ENCODE data around the gene SGO1.
"Not testable (repeated sequence)": the region's sequence is repeated elsewhere in the genome, so short reads cannot be mapped to it uniquely, and the experiment has no call there.

The SGO1 gene

DNA sequence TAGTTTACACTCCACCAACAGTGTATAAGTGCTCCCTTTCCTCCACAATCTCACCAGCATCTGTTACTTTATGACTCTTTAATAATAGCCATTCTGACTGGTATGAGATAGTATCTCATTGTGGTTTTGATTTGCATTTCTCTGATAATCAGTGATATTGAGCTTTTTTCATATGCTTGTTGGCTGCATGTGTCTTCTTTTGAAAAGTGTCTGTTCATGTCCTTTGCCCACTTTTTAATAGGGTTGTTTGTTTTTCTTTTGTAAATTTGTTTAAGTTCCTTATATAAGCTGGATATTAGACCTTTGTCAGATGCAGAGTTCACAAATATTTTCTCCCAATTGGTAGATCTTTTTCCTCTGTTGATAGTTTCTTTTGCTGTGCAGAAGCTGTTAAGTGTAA lies 19.9 kb upstream of the SGO1 start:
- not testable (repeated sequence) for H3K9me3 ChIP-seq (ENCODE audit: control insufficient read depth, low read length); H3K36me3 ChIP-seq (ENCODE audit: control insufficient read depth, insufficient read depth, low read length); H3K27ac ChIP-seq (ENCODE audit: insufficient read depth, low read length, poor library complexity, severe bottlenecking); H3K4me1 ChIP-seq (ENCODE audit: control insufficient read depth, insufficient read depth, low read length, poor library complexity, severe bottlenecking); H3K4me3 ChIP-seq (ENCODE audit: insufficient read depth, low read depth, low read length, poor library complexity, severe bottlenecking); DNase-seq; H3K27me3 ChIP-seq (replicated peaks; ENCODE audit: control insufficient read depth, insufficient read depth, low read length, poor library complexity, severe bottlenecking)

DNA sequence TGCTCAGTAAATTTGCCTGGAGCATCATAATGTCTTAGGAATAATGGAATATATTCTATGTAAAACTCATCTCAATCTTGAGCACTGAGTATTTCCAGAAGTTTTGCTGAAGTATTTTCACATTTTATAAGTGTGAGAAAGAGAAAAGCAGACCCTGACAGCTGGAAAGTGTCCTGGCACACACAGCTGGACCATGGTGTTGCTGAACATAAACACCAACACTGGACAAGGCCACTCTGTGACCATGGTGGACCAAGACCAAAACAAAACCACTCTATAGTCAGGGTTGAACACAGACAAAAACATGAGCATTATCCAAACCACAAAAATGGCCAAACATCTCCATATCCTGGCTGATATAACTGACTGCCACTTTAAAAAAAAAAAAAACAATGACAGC lies 15.1 kb upstream of the SGO1 start:
- Histone ChIP-seq H3K36me3 (ENCODE audit: control insufficient read depth, insufficient read depth, low read length) (no peaks in the 10 kb centered on the region), H3K4me3 (ENCODE audit: insufficient read depth, low read depth, low read length, poor library complexity, severe bottlenecking) (no peak overlapping the region), H3K9me3 (ENCODE audit: control insufficient read depth, low read length) (no peaks in the 10 kb centered on the region), H3K27ac (ENCODE audit: insufficient read depth, low read length, poor library complexity, severe bottlenecking) (no peak overlapping the region), H3K27me3 (replicated peaks; ENCODE audit: control insufficient read depth, insufficient read depth, low read length, poor library complexity, severe bottlenecking) (no peaks in the 10 kb centered on the region), H3K4me1 (ENCODE audit: control insufficient read depth, insufficient read depth, low read length, poor library complexity, severe bottlenecking) (no peaks in the 10 kb centered on the region)
- DNase-seq: no peak

DNA sequence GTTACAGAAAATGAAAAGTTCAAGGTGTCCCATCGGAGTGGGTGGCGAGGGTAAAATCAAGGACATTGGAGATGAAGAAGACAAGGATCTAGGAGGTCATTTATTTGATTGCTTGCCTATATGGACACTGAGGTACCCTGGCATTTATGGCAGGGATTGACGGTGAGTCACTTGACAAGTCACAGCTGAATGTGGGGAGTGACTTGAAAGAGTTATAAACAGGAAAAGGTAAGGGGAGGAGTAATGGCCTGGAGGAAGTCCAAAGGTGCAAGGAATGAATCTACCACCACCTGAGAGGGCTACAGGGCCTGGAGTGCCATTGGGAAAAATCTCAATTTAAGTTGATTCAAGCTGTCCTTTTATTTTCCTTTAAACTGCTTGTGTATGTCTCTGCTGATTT lies 11.8 kb upstream of the SGO1 start:
- H3K4me3 ChIP-seq (ENCODE audit: insufficient read depth, low read depth, low read length, poor library complexity, severe bottlenecking): no peak overlapping the region
- no peak overlapping the region for H3K27ac ChIP-seq (ENCODE audit: insufficient read depth, low read length, poor library complexity, severe bottlenecking)
- H3K36me3 ChIP-seq (ENCODE audit: control insufficient read depth, insufficient read depth, low read length): no peaks in the 10 kb centered on the region
- no peak for DNase-seq
- H3K4me1 ChIP-seq (ENCODE audit: control insufficient read depth, insufficient read depth, low read length, poor library complexity, severe bottlenecking): no peaks in the 10 kb centered on the region
- H3K27me3 ChIP-seq (replicated peaks; ENCODE audit: control insufficient read depth, insufficient read depth, low read length, poor library complexity, severe bottlenecking): no peaks in the 10 kb centered on the region
- H3K9me3 ChIP-seq (ENCODE audit: control insufficient read depth, low read length): no peaks in the 10 kb centered on the region

DNA sequence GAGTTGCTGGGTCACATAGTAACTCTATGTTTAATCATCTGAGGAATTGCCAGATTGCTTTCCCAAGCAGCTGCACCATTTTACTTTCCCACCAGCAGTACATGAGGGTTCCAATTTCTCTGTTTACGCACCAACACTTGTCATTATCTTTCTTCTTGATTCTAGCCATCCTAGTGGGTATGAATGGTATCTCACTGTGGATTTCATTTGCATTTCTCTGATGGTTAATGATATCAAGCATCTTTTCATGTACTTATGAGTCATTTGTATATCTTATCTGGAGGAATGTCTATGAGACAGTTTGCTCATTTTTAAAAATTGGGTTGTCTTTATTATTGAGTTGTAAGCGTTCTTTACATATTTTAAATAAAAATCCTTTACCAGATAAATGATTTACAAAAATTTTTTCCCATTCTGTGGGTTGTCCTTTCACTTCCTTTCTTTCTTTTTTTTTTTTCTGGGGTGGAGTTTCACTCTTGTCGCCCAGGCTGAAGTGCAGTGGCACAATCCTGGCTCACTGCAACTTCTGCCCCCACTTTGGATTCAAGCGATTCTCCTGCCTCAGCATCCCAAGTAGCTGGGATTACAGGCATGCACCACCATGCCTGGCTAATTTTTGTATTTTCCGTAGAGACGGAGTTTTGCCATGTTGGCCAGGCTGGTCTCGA lies 8.9 kb upstream of the SGO1 start:
- H3K27ac ChIP-seq (ENCODE audit: insufficient read depth, low read length, poor library complexity, severe bottlenecking): no peak overlapping the region
- no peaks in the 10 kb centered on the region for H3K27me3 ChIP-seq (replicated peaks; ENCODE audit: control insufficient read depth, insufficient read depth, low read length, poor library complexity, severe bottlenecking)
- H3K36me3 ChIP-seq (ENCODE audit: control insufficient read depth, insufficient read depth, low read length): no peaks in the 10 kb centered on the region
- DNase-seq: no peak
- no peaks in the 10 kb centered on the region for H3K9me3 ChIP-seq (ENCODE audit: control insufficient read depth, low read length)
- H3K4me3 ChIP-seq (ENCODE audit: insufficient read depth, low read depth, low read length, poor library complexity, severe bottlenecking): no peak overlapping the region
- no peaks in the 10 kb centered on the region for H3K4me1 ChIP-seq (ENCODE audit: control insufficient read depth, insufficient read depth, low read length, poor library complexity, severe bottlenecking)

DNA sequence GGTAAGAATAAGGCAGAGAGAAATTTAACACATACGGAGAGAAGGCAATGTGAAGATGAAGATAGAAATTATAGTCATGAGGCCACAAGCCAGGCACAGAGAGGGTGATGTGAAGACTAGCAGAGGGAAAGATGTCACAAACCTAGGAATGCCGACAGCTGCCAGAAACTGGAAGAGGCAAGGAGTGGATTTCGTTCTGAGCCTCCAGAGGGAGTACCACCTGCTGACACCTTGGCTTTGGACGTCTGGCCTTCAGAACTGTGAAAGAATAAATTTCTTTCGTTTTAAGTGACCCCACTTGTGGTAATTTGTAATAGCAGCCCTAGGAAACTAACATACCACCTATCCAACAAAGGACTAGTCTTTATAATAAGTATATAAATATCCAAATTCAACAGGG lies 5.0 kb upstream of the SGO1 start:
- no peaks in the 10 kb centered on the region for H3K36me3 ChIP-seq (ENCODE audit: control insufficient read depth, insufficient read depth, low read length)
- H3K27me3 ChIP-seq (replicated peaks; ENCODE audit: control insufficient read depth, insufficient read depth, low read length, poor library complexity, severe bottlenecking): no peaks in the 10 kb centered on the region
- no peaks in the 10 kb centered on the region for H3K9me3 ChIP-seq (ENCODE audit: control insufficient read depth, low read length)
- no peak for DNase-seq
- no peak overlapping the region for H3K4me3 ChIP-seq (ENCODE audit: insufficient read depth, low read depth, low read length, poor library complexity, severe bottlenecking)
- no peaks in the 10 kb centered on the region for H3K4me1 ChIP-seq (ENCODE audit: control insufficient read depth, insufficient read depth, low read length, poor library complexity, severe bottlenecking)
- no peak overlapping the region for H3K27ac ChIP-seq (ENCODE audit: insufficient read depth, low read length, poor library complexity, severe bottlenecking)

DNA sequence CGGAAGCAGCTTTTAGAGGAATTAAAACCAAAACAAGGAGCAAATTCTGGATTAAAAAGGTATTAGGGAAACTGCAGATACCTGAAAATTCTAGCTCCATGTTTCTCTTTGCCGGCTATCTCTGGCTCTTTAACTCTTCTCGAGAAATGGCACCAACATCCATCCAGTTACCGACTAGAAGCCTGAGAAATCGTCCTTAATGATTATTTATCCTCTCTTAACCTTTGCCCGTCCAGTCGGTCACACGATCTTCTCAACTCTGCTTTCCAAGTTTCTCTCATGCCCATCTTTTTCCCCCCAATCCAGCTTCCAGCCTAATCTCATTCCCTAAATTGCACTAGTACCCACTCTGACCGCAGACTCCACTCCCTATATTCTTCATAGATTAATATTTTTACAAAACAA lies 596 bp upstream of the SGO1 start:
- Histone ChIP-seq H3K27me3 (replicated peaks; ENCODE audit: control insufficient read depth, insufficient read depth, low read length, poor library complexity, severe bottlenecking) (no peaks in the 10 kb centered on the region), H3K36me3 (ENCODE audit: control insufficient read depth, insufficient read depth, low read length) (no peaks in the 10 kb centered on the region), H3K27ac (ENCODE audit: insufficient read depth, low read length, poor library complexity, severe bottlenecking) (peak overlapping the region; percentile 94), H3K9me3 (ENCODE audit: control insufficient read depth, low read length) (no peaks in the 10 kb centered on the region), H3K4me3 (ENCODE audit: insufficient read depth, low read depth, low read length, poor library complexity, severe bottlenecking) (peak overlapping the region; percentile 55), H3K4me1 (ENCODE audit: control insufficient read depth, insufficient read depth, low read length, poor library complexity, severe bottlenecking) (no peaks in the 10 kb centered on the region)
- no peak for DNase-seq

DNA sequence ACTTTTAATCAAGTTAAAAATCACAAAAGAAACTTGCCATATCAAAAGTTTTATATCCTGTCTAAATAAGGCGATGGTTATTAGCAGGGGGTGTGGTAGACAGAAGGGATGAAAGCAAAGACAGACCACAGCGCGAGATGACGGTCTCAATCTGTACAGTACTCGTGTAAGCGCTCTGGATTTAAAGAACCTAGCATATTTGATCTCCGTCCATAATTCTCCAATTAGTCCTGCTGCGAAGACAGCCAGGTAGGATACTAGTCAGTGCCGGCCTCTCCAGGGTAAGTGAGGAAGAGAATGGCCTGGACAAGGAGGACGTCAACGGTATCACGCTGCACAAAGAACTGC lies 701 bp downstream of the SGO1 start:
- Histone ChIP-seq H3K4me3 (ENCODE audit: insufficient read depth, low read depth, low read length, poor library complexity, severe bottlenecking) (peak overlapping the region; percentile 76), H3K9me3 (ENCODE audit: control insufficient read depth, low read length) (no peaks in the 10 kb centered on the region), H3K27me3 (replicated peaks; ENCODE audit: control insufficient read depth, insufficient read depth, low read length, poor library complexity, severe bottlenecking) (no peaks in the 10 kb centered on the region), H3K27ac (ENCODE audit: insufficient read depth, low read length, poor library complexity, severe bottlenecking) (peak overlapping the region; percentile 55), H3K36me3 (ENCODE audit: control insufficient read depth, insufficient read depth, low read length) (no peaks in the 10 kb centered on the region), H3K4me1 (ENCODE audit: control insufficient read depth, insufficient read depth, low read length, poor library complexity, severe bottlenecking) (no peaks in the 10 kb centered on the region)
- DNase-seq: no peak

DNA sequence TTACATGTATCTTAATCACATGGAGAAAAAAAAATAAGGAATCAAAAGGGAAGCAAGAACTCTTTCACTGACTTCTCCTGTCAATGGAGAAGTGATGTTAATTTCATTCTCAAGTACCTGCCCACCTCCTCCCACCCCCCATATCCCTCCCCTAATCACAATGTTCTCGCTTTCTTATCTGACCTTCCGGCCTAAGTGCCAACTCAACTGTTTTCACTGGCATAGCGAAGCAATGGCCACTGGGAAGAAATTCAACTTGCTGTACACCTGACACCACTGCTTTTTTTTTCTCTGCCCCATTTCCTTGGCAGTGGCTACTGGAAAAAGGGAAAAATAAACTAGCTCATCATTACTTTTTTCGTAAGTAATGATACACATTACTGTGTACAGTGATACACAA lies 3.8 kb downstream of the SGO1 start:
- no peak for DNase-seq
- Histone ChIP-seq H3K36me3 (ENCODE audit: control insufficient read depth, insufficient read depth, low read length) (no peaks in the 10 kb centered on the region), H3K9me3 (ENCODE audit: control insufficient read depth, low read length) (no peaks in the 10 kb centered on the region), H3K27ac (ENCODE audit: insufficient read depth, low read length, poor library complexity, severe bottlenecking) (no peak overlapping the region), H3K27me3 (replicated peaks; ENCODE audit: control insufficient read depth, insufficient read depth, low read length, poor library complexity, severe bottlenecking) (no peaks in the 10 kb centered on the region), H3K4me1 (ENCODE audit: control insufficient read depth, insufficient read depth, low read length, poor library complexity, severe bottlenecking) (no peaks in the 10 kb centered on the region), H3K4me3 (ENCODE audit: insufficient read depth, low read depth, low read length, poor library complexity, severe bottlenecking) (no peak overlapping the region)

DNA sequence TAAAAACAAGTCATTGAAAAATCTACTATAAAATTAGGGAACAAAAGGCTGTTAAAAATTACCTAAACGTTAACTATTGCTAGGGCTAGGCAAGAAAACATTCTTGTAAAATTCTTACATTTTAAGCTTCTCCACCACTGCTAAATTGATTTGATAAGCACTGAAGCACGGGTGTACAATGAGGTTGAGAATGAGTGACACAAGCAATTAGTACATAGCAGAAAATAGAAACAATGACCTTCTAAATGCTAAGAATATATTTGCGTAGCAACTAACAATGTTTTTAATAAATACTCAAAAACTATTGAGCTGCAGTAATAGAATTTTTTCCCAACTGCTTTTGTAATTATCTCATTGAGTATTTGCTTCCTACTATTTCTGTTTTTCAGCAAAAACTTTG lies 4.7 kb downstream of the SGO1 start:
- Histone ChIP-seq H3K4me1 (ENCODE audit: control insufficient read depth, insufficient read depth, low read length, poor library complexity, severe bottlenecking) (no peaks in the 10 kb centered on the region), H3K27me3 (replicated peaks; ENCODE audit: control insufficient read depth, insufficient read depth, low read length, poor library complexity, severe bottlenecking) (no peaks in the 10 kb centered on the region), H3K27ac (ENCODE audit: insufficient read depth, low read length, poor library complexity, severe bottlenecking) (no peak overlapping the region), H3K9me3 (ENCODE audit: control insufficient read depth, low read length) (no peaks in the 10 kb centered on the region), H3K36me3 (ENCODE audit: control insufficient read depth, insufficient read depth, low read length) (no peaks in the 10 kb centered on the region), H3K4me3 (ENCODE audit: insufficient read depth, low read depth, low read length, poor library complexity, severe bottlenecking) (no peak overlapping the region)
- DNase-seq: no peak

DNA sequence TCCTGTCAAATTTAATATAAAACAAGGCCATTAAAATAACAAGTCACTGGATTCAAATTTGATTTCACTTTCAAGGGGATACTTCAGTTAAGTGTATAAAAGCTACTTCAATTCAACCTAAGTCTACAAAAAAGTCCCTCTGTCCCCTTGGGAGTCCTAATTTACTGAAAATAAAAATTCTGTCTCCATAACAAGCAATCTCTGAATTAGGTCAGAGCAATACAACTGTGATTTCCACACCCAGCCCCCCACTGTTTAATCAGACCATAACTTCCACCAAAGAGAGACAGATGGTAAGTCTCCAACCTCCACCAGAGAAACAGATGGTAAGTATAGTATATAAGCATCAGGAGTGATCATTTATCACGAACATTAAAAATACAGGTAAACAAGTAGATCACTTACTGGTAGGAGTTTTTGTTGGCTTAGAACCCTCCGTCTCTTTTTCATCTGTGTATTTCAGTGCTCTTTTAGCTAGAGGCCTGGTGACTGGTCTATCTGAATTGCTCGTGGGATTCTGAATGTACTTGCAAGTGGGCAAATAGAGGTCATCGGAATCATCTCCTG lies 12.1 kb downstream of the SGO1 start:
- Histone ChIP-seq H3K9me3 (ENCODE audit: control insufficient read depth, low read length) (no peaks in the 10 kb centered on the region), H3K4me3 (ENCODE audit: insufficient read depth, low read depth, low read length, poor library complexity, severe bottlenecking) (no peak overlapping the region), H3K27ac (ENCODE audit: insufficient read depth, low read length, poor library complexity, severe bottlenecking) (no peak overlapping the region), H3K4me1 (ENCODE audit: control insufficient read depth, insufficient read depth, low read length, poor library complexity, severe bottlenecking) (no peaks in the 10 kb centered on the region), H3K27me3 (replicated peaks; ENCODE audit: control insufficient read depth, insufficient read depth, low read length, poor library complexity, severe bottlenecking) (no peaks in the 10 kb centered on the region), H3K36me3 (ENCODE audit: control insufficient read depth, insufficient read depth, low read length) (no peaks in the 10 kb centered on the region)
- DNase-seq: no peak
